Measurements from ENCODE around the gene ACAD10. TPM values are rescaled to one million over a fixed set of nuclear protein-coding genes. Genes with fewer than 3 reads are reported as not detected.

ACAD10 gene
- total and polyA plus RNA-seq, 4 donors, result 10.1 to 38.6 (median 17.5) TPM

- Histone ChIP-seq H3K4me3 (no peak overlapping the region), H3K36me3 (ENCODE audit: control insufficient read depth in 4 of 4, insufficient read depth in 4 of 4, low read length in 4 of 4) (peaks cover 10 to 42% (median 38%) of the 10 kb centered on the region in 4 donors), H3K4me1 (ENCODE audit: control insufficient read depth in 5 of 5, insufficient read depth in 5 of 5, low read length in 5 of 5) (peaks cover 0 to 18% (median 0%) of the 10 kb centered on the region in 5 donors), H3K9ac (ENCODE audit: insufficient read depth in 1 of 2, low read length in 2 of 2) (no peak overlapping the region), H3K27ac (ENCODE audit: low read depth in 1 of 2, low read length in 1 of 2) (no peak overlapping the region), H3K27me3 (ENCODE audit: control insufficient read depth in 3 of 3, insufficient read depth in 3 of 3, low read length in 2 of 3) (no peaks in the 10 kb centered on the region), H3K9me3 (ENCODE audit: control insufficient read depth in 4 of 4, insufficient read depth in 3 of 4, low read length in 3 of 4) (peaks cover 0 to 5% (median 2%) of the 10 kb centered on the region in 4 donors)
- 96 to 97% methylated on average over 17 of the region's 17 CpGs for WGBS, 2 donors
- DNase-seq, result no peak
- no peak for ATAC-seq (ENCODE audit: insufficient read depth, low FRiP score)
- TF ChIP-seq, protein P1, sequence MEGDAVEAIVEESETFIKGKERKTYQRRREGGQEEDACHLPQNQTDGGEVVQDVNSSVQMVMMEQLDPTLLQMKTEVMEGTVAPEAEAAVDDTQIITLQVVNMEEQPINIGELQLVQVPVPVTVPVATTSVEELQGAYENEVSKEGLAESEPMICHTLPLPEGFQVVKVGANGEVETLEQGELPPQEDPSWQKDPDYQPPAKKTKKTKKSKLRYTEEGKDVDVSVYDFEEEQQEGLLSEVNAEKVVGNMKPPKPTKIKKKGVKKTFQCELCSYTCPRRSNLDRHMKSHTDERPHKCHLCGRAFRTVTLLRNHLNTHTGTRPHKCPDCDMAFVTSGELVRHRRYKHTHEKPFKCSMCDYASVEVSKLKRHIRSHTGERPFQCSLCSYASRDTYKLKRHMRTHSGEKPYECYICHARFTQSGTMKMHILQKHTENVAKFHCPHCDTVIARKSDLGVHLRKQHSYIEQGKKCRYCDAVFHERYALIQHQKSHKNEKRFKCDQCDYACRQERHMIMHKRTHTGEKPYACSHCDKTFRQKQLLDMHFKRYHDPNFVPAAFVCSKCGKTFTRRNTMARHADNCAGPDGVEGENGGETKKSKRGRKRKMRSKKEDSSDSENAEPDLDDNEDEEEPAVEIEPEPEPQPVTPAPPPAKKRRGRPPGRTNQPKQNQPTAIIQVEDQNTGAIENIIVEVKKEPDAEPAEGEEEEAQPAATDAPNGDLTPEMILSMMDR (IDR thresholded peaks at IDR 0.05; ENCODE audit: control extremely low read depth, extremely low read depth), result no peak
Measured at GRCh38 chr12:111783046-111783445, 97.2 kb downstream of the ACAD10 start.

DNA sequence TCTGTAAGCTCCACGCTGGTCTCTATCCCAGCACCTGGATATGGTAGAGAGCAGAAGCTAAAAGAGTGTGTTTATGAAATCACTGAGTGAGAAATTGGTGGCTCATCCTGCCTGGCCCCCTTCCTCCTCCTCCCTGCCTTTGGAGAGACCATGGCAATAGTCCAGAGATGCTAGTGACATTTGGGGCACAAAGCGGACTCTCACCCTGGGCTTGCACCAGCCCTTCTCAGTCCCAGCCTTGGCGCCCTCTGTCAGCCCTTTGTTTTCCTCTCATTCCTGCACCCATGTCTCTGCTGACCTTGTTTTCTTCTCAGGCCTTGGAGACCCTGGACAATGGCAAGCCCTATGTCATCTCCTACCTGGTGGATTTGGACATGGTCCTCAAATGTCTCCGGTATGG lies 99.1 kb downstream of the ACAD10 start:
- WGBS, 2 donors, result 95% methylated on average over 4 of the region's 4 CpGs
- no peak for ATAC-seq (ENCODE audit: insufficient read depth, low FRiP score)
- Histone ChIP-seq H3K4me1 (ENCODE audit: control insufficient read depth in 5 of 5, insufficient read depth in 5 of 5, low read length in 5 of 5) (peaks cover 0 to 14% (median 0%) of the 10 kb centered on the region in 5 donors), H3K9ac (ENCODE audit: insufficient read depth in 1 of 2, low read length in 2 of 2) (no peak overlapping the region), H3K27ac (ENCODE audit: low read depth in 1 of 2, low read length in 1 of 2) (no peak overlapping the region), H3K27me3 (ENCODE audit: control insufficient read depth in 3 of 3, insufficient read depth in 3 of 3, low read length in 2 of 3) (no peaks in the 10 kb centered on the region), H3K36me3 (ENCODE audit: control insufficient read depth in 4 of 4, insufficient read depth in 4 of 4, low read length in 4 of 4) (peaks cover 12 to 46% (median 41%) of the 10 kb centered on the region in 4 donors), H3K9me3 (ENCODE audit: control insufficient read depth in 4 of 4, insufficient read depth in 3 of 4, low read length in 3 of 4) (peaks cover 0 to 5% (median 2%) of the 10 kb centered on the region in 4 donors), H3K4me3 (no peak overlapping the region)
- TF ChIP-seq, protein P1 (IDR thresholded peaks at IDR 0.05; ENCODE audit: control extremely low read depth, extremely low read depth), result no peak
- no peak for DNase-seq

DNA sequence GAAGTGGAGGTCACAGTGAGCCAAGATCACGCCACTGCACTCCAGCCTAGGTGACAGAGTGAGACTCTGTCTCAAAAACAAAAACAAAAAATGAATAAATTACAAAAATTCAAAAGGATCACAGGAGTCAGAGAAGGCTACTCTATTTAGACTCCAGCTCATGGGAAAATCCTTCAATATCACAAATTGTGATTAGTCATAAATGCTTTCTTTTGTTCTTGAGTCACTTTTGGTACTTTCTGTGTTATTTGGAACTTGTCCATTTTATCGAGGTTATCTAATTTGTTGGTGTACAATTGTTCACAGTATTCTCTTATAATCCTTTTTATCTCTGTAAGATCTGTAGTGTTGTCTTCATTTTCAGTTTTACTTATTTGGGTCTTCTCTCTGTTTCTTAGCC lies 99.8 kb downstream of the ACAD10 start:
- Histone ChIP-seq H3K9ac (ENCODE audit: insufficient read depth in 1 of 2, low read length in 2 of 2) (no peak overlapping the region), H3K27me3 (ENCODE audit: control insufficient read depth in 3 of 3, insufficient read depth in 3 of 3, low read length in 2 of 3) (no peaks in the 10 kb centered on the region), H3K9me3 (ENCODE audit: control insufficient read depth in 4 of 4, insufficient read depth in 3 of 4, low read length in 3 of 4) (peaks cover 0 to 5% (median 2%) of the 10 kb centered on the region in 4 donors), H3K27ac (ENCODE audit: low read depth in 1 of 2, low read length in 1 of 2) (no peak overlapping the region), H3K4me1 (ENCODE audit: control insufficient read depth in 5 of 5, insufficient read depth in 5 of 5, low read length in 5 of 5) (peaks cover 0 to 8% (median 0%) of the 10 kb centered on the region in 5 donors), H3K36me3 (ENCODE audit: control insufficient read depth in 4 of 4, insufficient read depth in 4 of 4, low read length in 4 of 4) (peaks cover 15 to 52% (median 47%) of the 10 kb centered on the region in 4 donors), H3K4me3 (no peak overlapping the region)
- ATAC-seq (ENCODE audit: insufficient read depth, low FRiP score) (no peak), DNase-seq (no peak)
- 75 to 87% methylated on average over 2 of the region's 2 CpGs for WGBS, 2 donors
- TF ChIP-seq, protein P1 (IDR thresholded peaks at IDR 0.05; ENCODE audit: control extremely low read depth, extremely low read depth), result no peak

GRCh38 chr12:111788178-111788654 lies 102.4 kb downstream of the ACAD10 start:
- no peak for ATAC-seq (ENCODE audit: insufficient read depth, low FRiP score)
- H3K4me1 ChIP-seq (ENCODE audit: control insufficient read depth in 5 of 5, insufficient read depth in 5 of 5, low read length in 5 of 5), result peaks cover 0 to 5% (median 0%) of the 10 kb centered on the region in 5 donors
- peak in 2 of 3 donors; percentile 24 to 33 for DNase-seq

More at GRCh38 chr12:111788178-111788654, 102.4 kb downstream of the ACAD10 start:
- Histone ChIP-seq H3K27ac (ENCODE audit: low read depth in 1 of 2, low read length in 1 of 2) (peak overlapping the region in 1 of 2 donors; percentile 32), H3K36me3 (ENCODE audit: control insufficient read depth in 4 of 4, insufficient read depth in 4 of 4, low read length in 4 of 4) (peaks cover 17 to 64% (median 49%) of the 10 kb centered on the region in 4 donors), H3K27me3 (ENCODE audit: control insufficient read depth in 3 of 3, insufficient read depth in 3 of 3, low read length in 2 of 3) (no peaks in the 10 kb centered on the region), H3K9me3 (ENCODE audit: control insufficient read depth in 4 of 4, insufficient read depth in 3 of 4, low read length in 3 of 4) (peaks cover 0 to under 1% (median 0%) of the 10 kb centered on the region in 4 donors), H3K4me3 (no peak overlapping the region), H3K9ac (ENCODE audit: insufficient read depth in 1 of 2, low read length in 2 of 2) (no peak overlapping the region)
- WGBS, 2 donors, result 53% methylated on average over 8 of the region's 8 CpGs
- TF ChIP-seq, protein P1 (IDR thresholded peaks at IDR 0.05; ENCODE audit: control extremely low read depth, extremely low read depth), result no peak

All from lung (tissue), 12 donors.